IMR-90 (cell line): Measurements from ENCODE around the gene CDY2B. TPM values are rescaled to one million over a fixed set of nuclear protein-coding genes. Genes with fewer than 3 reads are reported as not detected.
"Not testable (repeated sequence)": the region's sequence is repeated elsewhere in the genome, so short reads cannot be mapped to it uniquely, and the experiment has no call there.

Experiments used
- ATAC-seq: fragments of 200-7000 bp; cut with Tn5 transposase; 2 replicates; pipeline ENCODE4 v1.9.1; 2020; ENCODE audit warnings: low read depth, mild to moderate bottlenecking, moderate library complexity
- BruUV-seq: library from RNA; stranded (reverse); fragments of 400-500 nt; replicated peaks from 2 replicates; lab custom pipeline; 2021; lab: Mats Ljungman, UMichigan
- CTCF ChIA-PET: fragments of 300-600 bp; formaldehyde crosslinking; extraction: SDS; loops from one replicate; lab custom pipeline; 2021; ENCODE audit warnings: antibody characterized with exemption; lab: Yijun Ruan, JAX
- POLR2A ChIA-PET: fragments of 300-600 bp; sonication (Branson Sonifier 250); formaldehyde crosslinking; loops from one replicate; lab custom pipeline; 2022; ENCODE audit warnings: antibody characterized with exemption; ENCODE audit not compliant: unreplicated experiment; lab: Charles Lee
- DNase-seq: peaks from one replicate; pipeline ENCODE4 v3.0.0; 2013
- H2AFZ ChIP-seq: replicated peaks from 2 replicates; pipeline ENCODE3; 2013; ENCODE audit warnings: low read length, mild to moderate bottlenecking; ENCODE audit not compliant: poor library complexity
- H2AK5ac ChIP-seq: 2 replicates; pipeline ENCODE4 v1.6.1; 2013; ENCODE audit warnings: low read depth, low read length, inconsistent platforms
- H2AK9ac ChIP-seq: replicated peaks from 2 replicates; pipeline ENCODE3; 2013; ENCODE audit warnings: mild to moderate bottlenecking, low read depth, low read length, moderate library complexity; ENCODE audit not compliant: poor library complexity
- H2BK120ac ChIP-seq: 2 replicates; pipeline ENCODE4 v1.6.1; 2013; ENCODE audit warnings: low read depth, low read length, inconsistent platforms
- H2BK15ac ChIP-seq: 3 replicates; pipeline ENCODE4 v1.6.1; 2013; ENCODE audit warnings: low read depth, low read length, inconsistent platforms
- H2BK20ac ChIP-seq: 2 replicates; pipeline ENCODE4 v1.6.1; 2013; ENCODE audit warnings: low read depth, mild to moderate bottlenecking, inconsistent platforms, low read length, moderate library complexity
- H2BK5ac ChIP-seq: 2 replicates; pipeline ENCODE4 v1.6.1; 2013; ENCODE audit warnings: mild to moderate bottlenecking, low read depth, low read length, inconsistent platforms; ENCODE audit not compliant: poor library complexity, severe bottlenecking
- H3K14ac ChIP-seq: replicated peaks from 2 replicates; pipeline ENCODE4 v1.6.1; 2013; ENCODE audit warnings: low read depth, low read length, inconsistent platforms
- H3K18ac ChIP-seq: 2 replicates; pipeline ENCODE4 v1.6.1; 2013; ENCODE audit warnings: low read depth, low read length, control low read depth
- H3K23ac ChIP-seq: 2 replicates; pipeline ENCODE4 v1.6.1; 2013; ENCODE audit warnings: low read depth, low read length, inconsistent platforms
- H3K27ac ChIP-seq: 2 replicates; pipeline ENCODE4 v1.5.1; 2013; ENCODE audit warnings: mild to moderate bottlenecking, control low read depth, low read length; ENCODE audit not compliant: insufficient read depth
- H3K27me3 ChIP-seq: 2 replicates; pipeline ENCODE4 v1.6.1; 2013; ENCODE audit warnings: low read length; ENCODE audit not compliant: control insufficient read depth, insufficient read depth
- H3K36me3 ChIP-seq: 2 replicates; pipeline ENCODE4 v1.6.1; 2013; ENCODE audit warnings: low read length, mixed read lengths; ENCODE audit not compliant: control insufficient read depth, insufficient read depth
- H3K4ac ChIP-seq: 2 replicates; pipeline ENCODE4 v1.6.1; 2013; ENCODE audit warnings: low read depth, low read length, inconsistent platforms
- H3K4me1 ChIP-seq: 2 replicates; pipeline ENCODE4 v1.6.1; 2013; ENCODE audit warnings: low read length, mixed read lengths; ENCODE audit not compliant: control insufficient read depth, insufficient read depth
- H3K4me2 ChIP-seq: 2 replicates; pipeline ENCODE4 v1.6.1; 2013; ENCODE audit warnings: low read depth, mild to moderate bottlenecking, control low read depth, low read length, moderate library complexity
- H3K4me3 ChIP-seq: 2 replicates; pipeline ENCODE4 v1.5.1; 2013; ENCODE audit warnings: low read depth, mild to moderate bottlenecking, control low read depth, low read length, moderate library complexity; ENCODE audit not compliant: insufficient read depth
- H3K56ac ChIP-seq: 2 replicates; pipeline ENCODE4 v1.6.1; 2013; ENCODE audit warnings: low read length, inconsistent platforms; ENCODE audit not compliant: insufficient read depth; ENCODE audit errors: extremely low read depth
- H3K79me1 ChIP-seq, 2 experiments: 2 replicates each; pipeline ENCODE4 v1.6.1; 2013; ENCODE audit warnings: low read length in 2 of 2, inconsistent platforms in 1 of 2, low read depth in 1 of 2
- H3K9ac ChIP-seq: 2 replicates; pipeline ENCODE4 v1.6.1; 2013; ENCODE audit warnings: low read depth, low read length, control low read depth
- H3K9me1 ChIP-seq: 2 replicates; pipeline ENCODE4 v1.6.1; 2013; ENCODE audit warnings: low read length, inconsistent platforms; ENCODE audit not compliant: insufficient read depth
- H3K9me3 ChIP-seq: 2 replicates; pipeline ENCODE4 v1.6.1; 2013; ENCODE audit warnings: low read length; ENCODE audit not compliant: control insufficient read depth, insufficient read depth
- H4K20me1 ChIP-seq: 2 replicates; pipeline ENCODE4 v1.6.1; 2013; ENCODE audit warnings: low read length, inconsistent platforms; ENCODE audit not compliant: insufficient read depth
- H4K5ac ChIP-seq: 2 replicates; pipeline ENCODE4 v1.6.1; 2013; ENCODE audit warnings: mild to moderate bottlenecking, low read depth, low read length, control low read depth
- H4K8ac ChIP-seq, 2 experiments: 2 replicates each; pipeline ENCODE4 v1.6.1; 2013; ENCODE audit warnings: low read depth in 2 of 2, low read length in 2 of 2, control low read depth in 1 of 2, inconsistent platforms in 1 of 2
- H4K91ac ChIP-seq: 2 replicates; pipeline ENCODE4 v1.6.1; 2013; ENCODE audit warnings: low read depth, low read length, inconsistent platforms; ENCODE audit not compliant: insufficient read depth
- WGBS, 2 experiments: methylation state at CpG; one replicate each; pipeline versions ENCODE4 v1.1.5 to v1.1.7; 2013; ENCODE audit warnings: missing lambda C conversion rate in 2 of 2; ENCODE audit not compliant: insufficient read length in 1 of 2; ENCODE audit errors: extremely low coverage in 2 of 2; 5-methylcytosine and 5-hydroxymethylcytosine counted together
- dilution Hi-C: fragments of 300-500 bp; cut with HindIII; formaldehyde crosslinking; loops from one replicate; pipeline ENCODE4 v1.14.3; 2018; ENCODE audit warnings: low sequenced_read_pairs; ENCODE audit not compliant: unreplicated experiment
- in situ Hi-C: fragments of 300-500 bp; cut with MboI; formaldehyde crosslinking; loops from 3 replicates; pipeline ENCODE4 v1.14.3; 2019; ENCODE audit warnings: low sequenced_read_pairs, inconsistent platforms, mixed read lengths
- intact Hi-C: fragments of 100-400 bp; cut with micrococcal nuclease; formaldehyde crosslinking; loops from 2 replicates; pipeline ENCODE4 v1.10.0; 2022
- polyA plus RNA-seq, 3 experiments: library from polyadenylated mRNA; depleted of rRNA; stranded (reverse); fragments of >200 nt; gene quantifications; 2 replicates each; pipeline ENCODE4 v1.2.3, GENCODE V29; 2012; ENCODE audit warnings: low replicate concordance in 1 of 3
- total RNA-seq: library from RNA; depleted of rRNA; stranded (reverse); fragments of >200 nt; gene quantifications from 2 replicates; pipeline ENCODE4 v1.2.3, GENCODE V29; 2012

The CDY2B gene
- total and polyA plus RNA-seq, 2 of the 4 experiments (the other 2 are of a cell fraction), result not detected

GRCh38 chrY:17856963-17857848 is 22.8 kb downstream of the CDY2B start:
- H3K14ac ChIP-seq, H3K27me3 ChIP-seq, H3K56ac ChIP-seq, in situ Hi-C loops, H3K4me2 ChIP-seq, H3K23ac ChIP-seq, H3K79me1 ChIP-seq, H4K5ac ChIP-seq, H3K9me3 ChIP-seq, intact Hi-C loops, H3K9ac ChIP-seq, H2AK5ac ChIP-seq, DNase-seq, H2AK9ac ChIP-seq, H3K9me1 ChIP-seq, H2AFZ ChIP-seq, H2BK120ac ChIP-seq, H3K18ac ChIP-seq, H4K8ac ChIP-seq, BruUV-seq, H4K20me1 ChIP-seq, POLR2A ChIA-PET, H3K4ac ChIP-seq, H3K4me3 ChIP-seq, dilution Hi-C loops, H2BK5ac ChIP-seq, H3K27ac ChIP-seq, H4K91ac ChIP-seq, ATAC-seq, H3K36me3 ChIP-seq, H2BK15ac ChIP-seq, H3K4me1 ChIP-seq, H2BK20ac ChIP-seq, CTCF ChIA-PET: not testable (repeated sequence)
- WGBS, 2 experiments, result no CpG with 5 or more reads among the region's 10 CpGs

- H3K4ac ChIP-seq, H3K23ac ChIP-seq, dilution Hi-C loops, H2BK15ac ChIP-seq, H3K18ac ChIP-seq, DNase-seq, H3K27me3 ChIP-seq, H2AK9ac ChIP-seq, POLR2A ChIA-PET, H3K4me2 ChIP-seq, H3K36me3 ChIP-seq, CTCF ChIA-PET, H2BK5ac ChIP-seq, BruUV-seq, ATAC-seq, H3K9me3 ChIP-seq, H2BK20ac ChIP-seq, H2BK120ac ChIP-seq, H2AFZ ChIP-seq, H4K91ac ChIP-seq, H2AK5ac ChIP-seq, H3K79me1 ChIP-seq, H3K4me1 ChIP-seq, H3K9me1 ChIP-seq, intact Hi-C loops, H4K5ac ChIP-seq, in situ Hi-C loops, H3K14ac ChIP-seq, H3K27ac ChIP-seq, H3K9ac ChIP-seq, H3K4me3 ChIP-seq, H4K20me1 ChIP-seq, H4K8ac ChIP-seq, H3K56ac ChIP-seq: not testable (repeated sequence)
- WGBS, 2 experiments, result no CpG with 5 or more reads among the region's 3 CpGs
Measured at GRCh38 chrY:17856508-17856907, 23.5 kb downstream of the CDY2B start.
